ENCODE data around the gene LRRK1.

- TF ChIP-seq CTCF (IDR thresholded peaks at IDR 0.05) = no peak
- no peak for TF ChIP-seq EP300 (IDR thresholded peaks at IDR 0.05)
Observed at GRCh38 chr15:101049856-101050622, 130.9 kb downstream of the LRRK1 start.

Measured in stomach (tissue), 4 donors.